Ammon's horn (tissue), 1 donor: ENCODE data around the gene ATP7B.

Experiments
- DNase-seq: peaks from one replicate; pipeline ENCODE4 v3.0.0-alpha.2; 2016; ENCODE audit warnings: low spot score

ATP7B gene

GRCh38 chr13:51894239-51894638 is 117.0 kb downstream of the ATP7B start:
- no peak for DNase-seq

GRCh38 chr13:51892657-51893056 is 118.6 kb downstream of the ATP7B start:
- no peak for DNase-seq

GRCh38 chr13:51887468-51887867 is 123.8 kb downstream of the ATP7B start:
- DNase-seq = no peak

GRCh38 chr13:51885651-51886050 is 125.6 kb downstream of the ATP7B start:
- DNase-seq = no peak

GRCh38 chr13:51883226-51883600 is 128.0 kb downstream of the ATP7B start:
- DNase-seq = no peak
